ENCODE data around the gene NDUFS2.

NDUFS2 gene

GRCh38 chr1:161207173-161207572, 5.0 kb downstream of the NDUFS2 start:
- no peaks in the 10 kb centered on the region for H3K9me3 ChIP-seq (ENCODE audit: insufficient read depth, low read depth, low read length)
- no peak overlapping the region for H2BK12ac ChIP-seq (ENCODE audit: low read length)
- peaks cover 33 to 40% of the 10 kb centered on the region in 2 experiments for H3K36me3 ChIP-seq (ENCODE audit: control insufficient read depth in 1 of 2, insufficient read depth in 2 of 2, low read length in 2 of 2)
- no peak overlapping the region for H2AK5ac ChIP-seq (ENCODE audit: low read length)
- H4K12ac ChIP-seq (ENCODE audit: low read depth, low read length): no peak overlapping the region
- no peak overlapping the region for H3K4ac ChIP-seq (ENCODE audit: low read depth, low read length)
- H3K4me3 ChIP-seq (ENCODE audit: low read depth, low read length): no peak overlapping the region
- no peak overlapping the region for H3K23ac ChIP-seq (ENCODE audit: low read length)
- H4K8ac ChIP-seq (ENCODE audit: low read depth, low read length): no peak overlapping the region
- H3K27ac ChIP-seq (ENCODE audit: low read depth, low read length): no peak overlapping the region
- H3K79me1 ChIP-seq (ENCODE audit: low read length): peaks cover 5% of the 10 kb centered on the region
- no peaks in the 10 kb centered on the region for H3K27me3 ChIP-seq (ENCODE audit: insufficient read depth, low read length)
- H3K79me2 ChIP-seq (ENCODE audit: control insufficient read depth, insufficient read depth, low read length, poor library complexity): peaks cover 4% of the 10 kb centered on the region
- H2AFZ ChIP-seq (ENCODE audit: insufficient read depth, low read length, poor library complexity): no peak overlapping the region
- no peak overlapping the region for H2BK5ac ChIP-seq (ENCODE audit: low read depth, low read length, poor library complexity)
- H3K18ac ChIP-seq (ENCODE audit: low read length): no peak overlapping the region
- no peak overlapping the region for H2BK120ac ChIP-seq (ENCODE audit: insufficient read depth, low read length, poor library complexity)
- WGBS (ENCODE audit: extremely low coverage, insufficient coverage, insufficient read length): no CpG with 5 or more reads among the region's 8 CpGs
- peaks cover 3 to 4% of the 10 kb centered on the region in 2 experiments for H3K4me1 ChIP-seq (ENCODE audit: control insufficient read depth in 1 of 2, insufficient read depth in 2 of 2, low read length in 2 of 2)
- H3K4me2 ChIP-seq (ENCODE audit: low read length): no peak overlapping the region
- H4K91ac ChIP-seq (ENCODE audit: low read depth, low read length): no peak overlapping the region
- H3K14ac ChIP-seq (ENCODE audit: low read length): no peak overlapping the region
- no peak for DNase-seq
- H3K9ac ChIP-seq (ENCODE audit: low read length): no peak overlapping the region

GRCh38 chr1:161209790-161210409, 7.7 kb downstream of the NDUFS2 start:
- Histone ChIP-seq H3K27me3 (ENCODE audit: insufficient read depth, low read length) (no peaks in the 10 kb centered on the region), H2BK12ac (ENCODE audit: low read length) (no peak overlapping the region), H3K14ac (ENCODE audit: low read length) (no peak overlapping the region), H2AK5ac (ENCODE audit: low read length) (no peak overlapping the region), H3K18ac (ENCODE audit: low read length) (no peak overlapping the region), H2AFZ (ENCODE audit: insufficient read depth, low read length, poor library complexity) (no peak overlapping the region), H2BK120ac (ENCODE audit: insufficient read depth, low read length, poor library complexity) (no peak overlapping the region), H3K23ac (ENCODE audit: low read length) (no peak overlapping the region), H4K12ac (ENCODE audit: low read depth, low read length) (no peak overlapping the region), H3K4ac (ENCODE audit: low read depth, low read length) (no peak overlapping the region), H3K79me2 (ENCODE audit: control insufficient read depth, insufficient read depth, low read length, poor library complexity) (no peaks in the 10 kb centered on the region), H2BK5ac (ENCODE audit: low read depth, low read length, poor library complexity) (no peak overlapping the region), H3K79me1 (ENCODE audit: low read length) (no peaks in the 10 kb centered on the region), H3K4me3 (ENCODE audit: low read depth, low read length) (no peak overlapping the region), H4K91ac (ENCODE audit: low read depth, low read length) (no peak overlapping the region), H3K27ac (ENCODE audit: low read depth, low read length) (no peak overlapping the region), H3K36me3 (ENCODE audit: control insufficient read depth in 1 of 2, insufficient read depth in 2 of 2, low read length in 2 of 2) (peaks cover 44 to 62% of the 10 kb centered on the region in 2 experiments), H3K9me3 (ENCODE audit: insufficient read depth, low read depth, low read length) (peaks cover 2% of the 10 kb centered on the region), H3K4me1 (ENCODE audit: control insufficient read depth in 1 of 2, insufficient read depth in 2 of 2, low read length in 2 of 2) (peaks cover 0 to under 1% of the 10 kb centered on the region in 2 experiments), H3K4me2 (ENCODE audit: low read length) (no peak overlapping the region), H4K8ac (ENCODE audit: low read depth, low read length) (no peak overlapping the region), H3K9ac (ENCODE audit: low read length) (no peak overlapping the region)
- no CpG with 5 or more reads among the region's 11 CpGs for WGBS (ENCODE audit: extremely low coverage, insufficient coverage, insufficient read length)
- DNase-seq: peak; percentile 74 to 88

DNA sequence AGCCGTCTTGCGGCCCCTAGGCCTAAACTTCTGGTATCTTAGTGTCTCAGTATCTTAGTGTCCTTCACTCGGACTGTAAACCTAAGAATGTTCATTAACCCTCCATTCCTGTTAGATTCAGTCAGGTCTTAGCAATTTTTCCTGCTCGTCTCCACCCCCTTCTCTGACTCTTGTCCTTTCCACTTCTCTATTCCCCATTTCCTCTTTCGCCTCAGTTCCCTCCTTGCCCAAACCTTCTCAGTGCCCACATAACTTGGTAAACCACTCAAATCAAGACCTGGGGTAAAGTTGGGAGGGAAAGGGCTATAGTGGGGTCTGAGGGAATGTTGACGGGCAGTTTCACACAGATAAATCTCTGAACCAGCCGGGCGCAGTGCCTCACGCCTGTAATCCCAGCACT, 12.2 kb downstream of the NDUFS2 start:
- no peak for DNase-seq
- H3K27ac ChIP-seq (ENCODE audit: low read depth, low read length): no peak overlapping the region
- H2BK120ac ChIP-seq (ENCODE audit: insufficient read depth, low read length, poor library complexity): no peak overlapping the region
- no peak overlapping the region for H3K14ac ChIP-seq (ENCODE audit: low read length)
- no peak overlapping the region for H4K8ac ChIP-seq (ENCODE audit: low read depth, low read length)
- no peak overlapping the region for H2BK5ac ChIP-seq (ENCODE audit: low read depth, low read length, poor library complexity)
- no CpG with 5 or more reads among the region's 9 CpGs for WGBS (ENCODE audit: extremely low coverage, insufficient coverage, insufficient read length)
- H3K4me3 ChIP-seq (ENCODE audit: low read depth, low read length): no peak overlapping the region
- H3K4me1 ChIP-seq (ENCODE audit: control insufficient read depth in 1 of 2, insufficient read depth in 2 of 2, low read length in 2 of 2): peaks cover 19 to 24% of the 10 kb centered on the region in 2 experiments
- no peak overlapping the region for H2AFZ ChIP-seq (ENCODE audit: insufficient read depth, low read length, poor library complexity)
- no peak overlapping the region for H3K18ac ChIP-seq (ENCODE audit: low read length)
- H3K4ac ChIP-seq (ENCODE audit: low read depth, low read length): no peak overlapping the region
- no peak overlapping the region for H3K9ac ChIP-seq (ENCODE audit: low read length)
- no peaks in the 10 kb centered on the region for H3K27me3 ChIP-seq (ENCODE audit: insufficient read depth, low read length)
- H3K23ac ChIP-seq (ENCODE audit: low read length): no peak overlapping the region
- peaks cover 2% of the 10 kb centered on the region for H3K9me3 ChIP-seq (ENCODE audit: insufficient read depth, low read depth, low read length)
- H4K91ac ChIP-seq (ENCODE audit: low read depth, low read length): no peak overlapping the region
- H3K79me1 ChIP-seq (ENCODE audit: low read length): peaks cover 11% of the 10 kb centered on the region
- peaks cover 35 to 48% of the 10 kb centered on the region in 2 experiments for H3K36me3 ChIP-seq (ENCODE audit: control insufficient read depth in 1 of 2, insufficient read depth in 2 of 2, low read length in 2 of 2)
- H3K79me2 ChIP-seq (ENCODE audit: control insufficient read depth, insufficient read depth, low read length, poor library complexity): no peaks in the 10 kb centered on the region
- H2AK5ac ChIP-seq (ENCODE audit: low read length): no peak overlapping the region
- H4K12ac ChIP-seq (ENCODE audit: low read depth, low read length): no peak overlapping the region
- H3K4me2 ChIP-seq (ENCODE audit: low read length): no peak overlapping the region
- no peak overlapping the region for H2BK12ac ChIP-seq (ENCODE audit: low read length)

DNA sequence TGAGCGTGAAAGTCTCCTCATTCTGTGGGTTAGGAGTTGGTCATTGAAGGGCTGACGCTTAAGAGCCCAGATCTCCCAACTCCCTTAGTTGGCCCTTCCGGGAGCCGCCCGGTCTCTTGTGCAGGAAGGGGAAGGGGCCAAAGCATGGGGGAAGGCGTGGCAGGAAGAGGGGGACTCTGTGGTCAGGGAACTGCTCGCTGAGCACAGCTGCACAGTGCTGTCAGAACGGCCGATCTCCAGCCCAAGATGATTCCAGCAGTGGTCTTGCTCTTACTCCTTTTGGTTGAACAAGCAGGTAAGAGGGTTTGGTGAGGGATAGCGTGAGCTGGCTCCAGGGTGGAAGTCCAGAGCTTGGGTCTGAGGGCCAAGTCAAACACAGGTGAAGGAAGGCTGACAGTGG, 12.9 kb downstream of the NDUFS2 start, which contains the start of gene FCER1G:
TSS of gene FCER1G (plus strand) at position 220 of the 400 bp plus-strand sequence. CDS start at position 247, 27 bp downstream.
- Histone ChIP-seq H3K27ac (ENCODE audit: low read depth, low read length) (peak within 1 kb of the TSS; percentile 20), H3K9ac (ENCODE audit: low read length) (no peak within 1 kb of the TSS), H3K9me3 (ENCODE audit: insufficient read depth, low read depth, low read length) (peaks cover 2% of the 10 kb centered on the region), H3K79me2 (ENCODE audit: control insufficient read depth, insufficient read depth, low read length, poor library complexity) (no peaks in the 10 kb centered on the region), H3K79me1 (ENCODE audit: low read length) (peaks cover 14% of the 10 kb centered on the region), H2AK5ac (ENCODE audit: low read length) (no peak within 1 kb of the TSS), H4K8ac (ENCODE audit: low read depth, low read length) (peak within 1 kb of the TSS; percentile 17), H3K27me3 (ENCODE audit: insufficient read depth, low read length) (no peaks in the 10 kb centered on the region), H3K4ac (ENCODE audit: low read depth, low read length) (no peak within 1 kb of the TSS), H4K91ac (ENCODE audit: low read depth, low read length) (no peak within 1 kb of the TSS), H3K23ac (ENCODE audit: low read length) (no peak within 1 kb of the TSS), H3K4me2 (ENCODE audit: low read length) (no peak within 1 kb of the TSS), H4K12ac (ENCODE audit: low read depth, low read length) (no peak within 1 kb of the TSS), H3K4me1 (ENCODE audit: control insufficient read depth in 1 of 2, insufficient read depth in 2 of 2, low read length in 2 of 2) (peaks cover 26 to 31% of the 10 kb centered on the region in 2 experiments), H3K4me3 (ENCODE audit: low read depth, low read length) (no peak within 1 kb of the TSS), H2BK120ac (ENCODE audit: insufficient read depth, low read length, poor library complexity) (no peak within 1 kb of the TSS), H2BK12ac (ENCODE audit: low read length) (no peak within 1 kb of the TSS), H3K36me3 (ENCODE audit: control insufficient read depth in 1 of 2, insufficient read depth in 2 of 2, low read length in 2 of 2) (peaks cover 32 to 45% of the 10 kb centered on the region in 2 experiments), H2BK5ac (ENCODE audit: low read depth, low read length, poor library complexity) (no peak within 1 kb of the TSS), H2AFZ (ENCODE audit: insufficient read depth, low read length, poor library complexity) (no peak within 1 kb of the TSS), H3K14ac (ENCODE audit: low read length) (no peak within 1 kb of the TSS), H3K18ac (ENCODE audit: low read length) (no peak within 1 kb of the TSS)
- no peak for DNase-seq
- WGBS (ENCODE audit: extremely low coverage, insufficient coverage, insufficient read length): no CpG with 5 or more reads among the region's 10 CpGs
